HepG2 (cell line): ENCODE measurements around the gene GPRC5D. TPM values are rescaled to one million over a fixed set of nuclear protein-coding genes. Genes with fewer than 3 reads are reported as not detected.

ENCODE experiments used
- ATM ChIP-seq: fragments of 450-650 bp; IDR thresholded peaks from 2 replicates; pipeline ENCODE4 v1.7.1; 2017; ENCODE audit warnings: mild to moderate bottlenecking, borderline replicate concordance
- CENPBD1 ChIP-seq: sonication (generic); formaldehyde crosslinking; IDR thresholded peaks from 2 replicates; pipeline ENCODE4 v1.8.0; 2022; ENCODE audit warnings: missing genetic modification reagents, low read depth, mild to moderate bottlenecking, borderline replicate concordance
- ELK4 ChIP-seq: sonication (generic); formaldehyde crosslinking; IDR thresholded peaks from 2 replicates; pipeline ENCODE4 v1.9.0; 2021; ENCODE audit warnings: missing genetic modification reagents, borderline replicate concordance
- FOSL1 ChIP-seq: sonication (generic); formaldehyde crosslinking; IDR thresholded peaks from 2 replicates; pipeline ENCODE4 v1.9.0; 2021; ENCODE audit warnings: missing genetic modification reagents, borderline replicate concordance
- FOSL2 ChIP-seq: sonication (generic); formaldehyde crosslinking; IDR thresholded peaks from 2 replicates; pipeline ENCODE4 v1.4.0; 2020; ENCODE audit warnings: missing genetic modification reagents
- FOXK2 ChIP-seq: fragments of 450-650 bp; IDR thresholded peaks from 2 replicates; pipeline ENCODE4 v1.6.1; 2016
- HNF1B ChIP-seq: sonication (generic); formaldehyde crosslinking; IDR thresholded peaks from 2 replicates; pipeline ENCODE4 v1.5.1; 2020; ENCODE audit warnings: mild to moderate bottlenecking, moderate library complexity, missing genetic modification reagents
- KDM1A ChIP-seq: IDR thresholded peaks from 2 replicates; pipeline ENCODE4 v1.6.1; 2016; ENCODE audit warnings: missing compliant biosample characterization
- MEIS2 ChIP-seq: sonication (generic); formaldehyde crosslinking; IDR thresholded peaks from 2 replicates; pipeline ENCODE4 v1.9.0; 2021; ENCODE audit warnings: mild to moderate bottlenecking, missing genetic modification reagents
- MIER2 ChIP-seq: IDR thresholded peaks from 2 replicates; pipeline ENCODE4 v1.6.1; 2016; ENCODE audit warnings: missing biosample characterization, missing genetic modification reagents
- MIXL1 ChIP-seq: IDR thresholded peaks from 2 replicates; pipeline ENCODE4 v1.6.1; 2016
- MTF1 ChIP-seq: sonication (generic); formaldehyde crosslinking; IDR thresholded peaks from 2 replicates; pipeline ENCODE4 v1.5.0; 2020; ENCODE audit warnings: missing genetic modification reagents
- SMYD3 ChIP-seq: sonication (generic); formaldehyde crosslinking; IDR thresholded peaks from 2 replicates; pipeline ENCODE4 v1.8.1; 2023; ENCODE audit warnings: mild to moderate bottlenecking, missing genetic modification reagents
- SP2 ChIP-seq: sonication (generic); formaldehyde crosslinking; IDR thresholded peaks from 2 replicates; pipeline ENCODE4 v1.5.1; 2020; ENCODE audit warnings: mild to moderate bottlenecking, missing genetic modification reagents
- THAP9 ChIP-seq: sonication (generic); formaldehyde crosslinking; IDR thresholded peaks from 2 replicates; pipeline ENCODE4; 2020; ENCODE audit warnings: missing genetic modification reagents, mild to moderate bottlenecking, borderline replicate concordance
- ZHX1 ChIP-seq: sonication (generic); formaldehyde crosslinking; IDR thresholded peaks from 2 replicates; pipeline ENCODE4 v1.8.1; 2022; ENCODE audit warnings: low read depth, mild to moderate bottlenecking, missing genetic modification reagents
- ZNF740 ChIP-seq: sonication (generic); formaldehyde crosslinking; IDR thresholded peaks from 2 replicates; pipeline ENCODE4 v1.4.0; 2020; ENCODE audit warnings: missing genetic modification reagents
- polyA plus RNA-seq, 8 experiments: library from polyadenylated mRNA; depleted of rRNA in 3 of 8; stranded (reverse) in 7 of 8; unstranded in 1 of 8; fragments of >200 nt; fragmentation: Illumina TruSeq in 4 of 8; extraction: Trizol in 4 of 8; gene quantifications; 2 replicates each; pipeline versions ENCODE4 v1.2.1 to v1.2.3, GENCODE V29; 2011 to 2016; ENCODE audit warnings: low read depth in 4 of 8, missing spikeins in 1 of 8, mixed read lengths in 1 of 8; ENCODE audit not compliant: insufficient read depth in 1 of 8
- total RNA-seq, 5 experiments: library from RNA; depleted of rRNA; stranded (reverse); fragments of >200 nt; fragmentation: Illumina TruSeq; extraction: Trizol; gene quantifications; 2 replicates each; pipeline ENCODE4 v1.2.3, GENCODE V29; 2016; ENCODE audit warnings: low read depth in 1 of 5

The GPRC5D gene
- total and polyA plus RNA-seq, 2 of the 13 experiments (the other 11 are each of a cell fraction or from before 2014, with no cell fraction given), result not detected

- TF ChIP-seq THAP9 (CRISPR knock-in tag), result no peak; the same call in 1 of the 2 replicates
- TF ChIP-seq MTF1, result no peak
- TF ChIP-seq MIXL1 (CRISPR knock-in tag), result 0 out of 2 replicates have a peak, but pooled peaks have one; percentile 60
- no peak for TF ChIP-seq ATM
- peak; percentile 29; the same call in 1 of the 2 replicates for TF ChIP-seq MIER2 (CRISPR knock-in tag)
- TF ChIP-seq CENPBD1 (CRISPR knock-in tag), result no peak
- TF ChIP-seq SP2 (CRISPR knock-in tag), result no peak
- no peak for TF ChIP-seq ZHX1 (CRISPR knock-in tag)
- TF ChIP-seq HNF1B, result no peak
- no peak for TF ChIP-seq ELK4 (CRISPR knock-in tag)
- TF ChIP-seq FOSL1 (CRISPR knock-in tag), result no peak
- no peak for TF ChIP-seq FOXK2
- no peak for TF ChIP-seq SMYD3 (CRISPR knock-in tag)
- TF ChIP-seq FOSL2 (CRISPR knock-in tag), result peak; percentile 38; the same call in 1 of the 2 replicates
- no peak for TF ChIP-seq MEIS2 (CRISPR knock-in tag)
- no peak for TF ChIP-seq ZNF740 (CRISPR knock-in tag)
- no peak for TF ChIP-seq KDM1A (CRISPR knock-in tag)
Observed at GRCh38 chr12:12916135-12916944, 35.6 kb downstream of the GPRC5D start (continued).
